Nephron progenitor cell (in vitro differentiated cells): ENCODE data around the gene SMIM41.

ENCODE experiments used
- DNase-seq: peaks from one replicate; pipeline ENCODE4 v3.0.0; 2021
- H3K27ac Mint-ChIP-seq: 2 replicates; pipeline ENCODE4 v1.8.0; 2021; ENCODE audit warnings: mild to moderate bottlenecking, moderate library complexity, mixed read lengths
- H3K27me3 Mint-ChIP-seq: 2 replicates; pipeline ENCODE4 v1.8.0; 2021; ENCODE audit warnings: mild to moderate bottlenecking, low read depth, mixed read lengths; ENCODE audit not compliant: poor library complexity
- H3K36me3 Mint-ChIP-seq: 2 replicates; pipeline ENCODE4 v1.8.0; 2021; ENCODE audit warnings: low read depth, mixed read lengths
- H3K4me1 Mint-ChIP-seq: 2 replicates; pipeline ENCODE4 v1.8.0; 2021; ENCODE audit warnings: mixed read lengths
- H3K4me3 Mint-ChIP-seq: 2 replicates; pipeline ENCODE4 v1.8.0; 2021; ENCODE audit warnings: mild to moderate bottlenecking, moderate library complexity, mixed read lengths
- H3K9me3 Mint-ChIP-seq: 2 replicates; pipeline ENCODE4 v1.8.0; 2021; ENCODE audit warnings: mild to moderate bottlenecking, moderate library complexity, mixed read lengths
- TF ChIP-seq, protein P1 (sequence below): fragments of 200-600 bp; sonication (generic); IDR thresholded peaks from 2 replicates; pipeline ENCODE4 v1.5.0; 2021; ENCODE audit warnings: antibody characterized with exemption

Gene SMIM41

DNA sequence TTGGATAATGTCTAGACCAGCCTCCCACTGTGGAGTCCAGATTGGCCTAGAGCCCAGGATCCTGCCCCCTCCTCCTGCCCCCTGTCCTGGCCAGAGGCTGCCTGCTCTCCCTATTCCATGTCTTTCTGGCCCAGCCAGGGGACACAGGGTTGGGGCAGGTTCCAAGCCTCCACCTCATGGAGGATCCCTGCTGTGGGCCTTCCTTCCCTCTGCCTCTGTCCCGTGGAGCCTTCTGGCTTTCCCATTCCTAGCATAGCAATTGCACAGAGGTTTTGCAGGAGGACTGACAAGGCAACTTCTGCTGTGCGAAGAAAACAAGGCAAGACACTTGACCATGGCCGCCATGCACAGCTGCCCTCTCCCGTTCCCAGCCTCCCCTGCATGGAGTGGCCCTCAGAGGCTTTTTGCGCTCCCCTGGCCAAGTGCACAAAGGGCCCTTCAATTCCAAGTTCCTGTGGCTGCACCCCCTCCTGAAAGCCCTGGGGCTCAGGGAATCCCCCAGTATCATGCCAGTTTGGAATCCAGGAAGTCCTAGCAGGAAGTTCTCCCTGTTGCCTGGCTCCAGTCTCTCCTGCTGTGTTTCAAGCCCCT, 70.2 kb downstream of the SMIM41 start:
- no peak overlapping the region for H3K4me3 Mint-ChIP-seq
- peaks cover 6% of the 10 kb centered on the region for H3K27me3 Mint-ChIP-seq
- TF ChIP-seq, protein P1, sequence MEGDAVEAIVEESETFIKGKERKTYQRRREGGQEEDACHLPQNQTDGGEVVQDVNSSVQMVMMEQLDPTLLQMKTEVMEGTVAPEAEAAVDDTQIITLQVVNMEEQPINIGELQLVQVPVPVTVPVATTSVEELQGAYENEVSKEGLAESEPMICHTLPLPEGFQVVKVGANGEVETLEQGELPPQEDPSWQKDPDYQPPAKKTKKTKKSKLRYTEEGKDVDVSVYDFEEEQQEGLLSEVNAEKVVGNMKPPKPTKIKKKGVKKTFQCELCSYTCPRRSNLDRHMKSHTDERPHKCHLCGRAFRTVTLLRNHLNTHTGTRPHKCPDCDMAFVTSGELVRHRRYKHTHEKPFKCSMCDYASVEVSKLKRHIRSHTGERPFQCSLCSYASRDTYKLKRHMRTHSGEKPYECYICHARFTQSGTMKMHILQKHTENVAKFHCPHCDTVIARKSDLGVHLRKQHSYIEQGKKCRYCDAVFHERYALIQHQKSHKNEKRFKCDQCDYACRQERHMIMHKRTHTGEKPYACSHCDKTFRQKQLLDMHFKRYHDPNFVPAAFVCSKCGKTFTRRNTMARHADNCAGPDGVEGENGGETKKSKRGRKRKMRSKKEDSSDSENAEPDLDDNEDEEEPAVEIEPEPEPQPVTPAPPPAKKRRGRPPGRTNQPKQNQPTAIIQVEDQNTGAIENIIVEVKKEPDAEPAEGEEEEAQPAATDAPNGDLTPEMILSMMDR: no peak
- DNase-seq: no peak
- H3K27ac Mint-ChIP-seq: no peak overlapping the region
- peaks cover 10% of the 10 kb centered on the region for H3K4me1 Mint-ChIP-seq
- H3K9me3 Mint-ChIP-seq: no peaks in the 10 kb centered on the region
- no peaks in the 10 kb centered on the region for H3K36me3 Mint-ChIP-seq

DNA sequence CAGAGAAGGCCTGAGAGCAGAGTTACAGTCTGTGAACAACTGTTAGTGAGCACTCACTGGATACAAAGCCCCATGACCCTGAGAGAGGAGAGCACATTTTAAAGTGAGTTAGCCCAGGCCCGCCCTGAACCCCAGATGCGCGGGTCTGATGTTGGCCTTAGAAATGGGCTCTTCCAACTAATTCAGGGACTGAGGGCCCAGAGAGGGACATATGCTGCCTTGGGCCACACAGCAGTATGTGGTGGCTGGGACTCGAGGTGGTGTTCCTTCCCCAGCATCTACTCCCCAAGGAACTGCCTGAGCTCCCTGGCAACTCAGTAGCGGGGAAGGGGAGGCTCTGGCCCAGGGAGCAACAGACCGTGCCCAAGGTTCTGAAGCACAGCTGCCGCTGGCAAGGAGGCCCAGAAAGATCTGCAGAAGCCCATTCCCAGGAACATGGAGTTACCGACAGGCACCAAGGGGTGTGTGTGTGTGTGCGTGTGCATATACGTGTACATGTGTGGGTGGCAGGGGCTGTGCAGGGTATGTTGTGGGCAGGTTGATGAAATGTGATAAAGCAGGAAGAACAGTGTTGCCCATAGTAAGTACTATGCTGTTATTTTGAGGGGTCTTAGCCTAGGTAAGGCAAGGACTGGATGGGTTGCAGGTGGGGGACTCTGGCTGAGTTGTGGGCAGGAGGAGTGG, 71.8 kb downstream of the SMIM41 start:
- no peaks in the 10 kb centered on the region for H3K36me3 Mint-ChIP-seq
- TF ChIP-seq, protein P1: no peak
- peaks cover 12% of the 10 kb centered on the region for H3K27me3 Mint-ChIP-seq
- DNase-seq: no peak
- peak overlapping the region; percentile 56 for H3K4me3 Mint-ChIP-seq
- H3K27ac Mint-ChIP-seq: no peak overlapping the region
- peaks cover under 1% of the 10 kb centered on the region for H3K4me1 Mint-ChIP-seq
- no peaks in the 10 kb centered on the region for H3K9me3 Mint-ChIP-seq

DNA sequence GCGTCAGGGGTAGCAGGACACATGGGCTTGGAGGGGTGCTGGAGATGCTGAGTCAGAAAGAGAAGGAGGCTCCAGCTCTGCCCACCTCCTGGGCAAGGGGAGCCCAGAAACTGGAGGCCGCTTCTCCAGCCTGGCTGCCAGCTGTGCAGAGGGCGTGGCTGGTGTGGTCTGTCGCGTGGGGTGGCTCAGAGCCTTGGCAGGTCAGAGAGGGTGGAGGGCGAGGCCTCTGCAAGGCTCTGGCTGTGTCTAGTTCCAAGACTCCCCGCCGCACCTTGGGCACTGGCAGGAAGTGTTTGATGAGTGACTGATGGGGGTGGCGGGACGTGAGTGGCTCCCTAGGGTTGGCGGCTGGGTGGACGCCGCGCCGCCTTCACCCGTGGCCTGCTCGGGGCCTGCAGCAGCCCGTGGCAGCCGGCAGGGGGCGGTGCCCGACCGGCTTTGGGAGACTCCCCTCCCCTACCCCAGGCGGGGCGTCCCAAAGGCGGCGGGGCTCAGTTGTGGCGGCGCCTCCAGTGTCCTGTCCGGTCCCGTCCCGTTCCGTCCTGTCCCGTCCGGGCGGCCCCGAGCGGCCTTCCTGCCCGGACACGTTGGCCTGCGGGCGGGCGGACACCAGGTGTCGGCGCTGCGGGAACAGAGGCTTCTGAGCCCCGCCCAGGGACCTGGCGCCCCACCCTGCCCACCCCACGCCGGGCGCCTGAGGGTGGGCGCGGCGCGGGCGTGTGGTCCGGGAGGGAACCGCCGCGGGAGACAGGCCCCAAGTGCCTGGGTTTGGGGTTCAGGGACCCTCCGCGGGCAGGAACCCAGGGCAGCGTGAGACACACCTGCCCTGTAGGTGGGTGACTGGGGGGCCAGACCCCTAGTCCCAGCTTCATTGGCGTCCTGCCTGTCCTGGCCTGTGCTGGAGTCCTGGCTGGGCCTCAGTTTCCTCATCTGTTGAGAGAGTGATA, 72.6 kb downstream of the SMIM41 start:
- peak; percentile 85 for DNase-seq
- TF ChIP-seq, protein P1: peak; percentile 86
- Mint-ChIP-seq H3K27ac (no peak overlapping the region), H3K4me1 (no peaks in the 10 kb centered on the region), H3K36me3 (no peaks in the 10 kb centered on the region), H3K9me3 (no peaks in the 10 kb centered on the region), H3K27me3 (peaks cover 12% of the 10 kb centered on the region), H3K4me3 (peak overlapping the region; percentile 56)

DNA sequence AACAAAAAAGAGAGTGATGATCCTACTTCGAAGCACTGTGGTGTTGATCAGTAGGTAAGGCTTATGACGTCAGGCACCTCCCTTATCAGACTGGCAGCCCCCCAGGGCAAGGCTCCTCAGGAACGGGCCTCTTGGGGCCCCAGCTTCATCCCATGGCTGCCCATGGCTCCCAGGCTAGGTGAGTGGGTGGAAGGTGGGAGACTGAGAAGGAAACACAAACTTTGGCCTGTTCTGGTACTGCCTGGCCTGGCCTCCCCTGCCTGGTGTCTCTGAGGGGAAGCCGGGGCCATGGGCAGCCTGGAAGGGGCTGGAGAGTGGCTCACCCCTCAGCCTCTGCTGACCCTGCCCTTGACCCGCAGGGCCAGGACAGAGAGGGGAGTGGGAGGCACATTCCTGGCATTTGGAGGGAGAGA, 73.4 kb downstream of the SMIM41 start:
- no peak for DNase-seq
- H3K36me3 Mint-ChIP-seq: no peaks in the 10 kb centered on the region
- H3K27me3 Mint-ChIP-seq: peaks cover 12% of the 10 kb centered on the region
- no peaks in the 10 kb centered on the region for H3K4me1 Mint-ChIP-seq
- no peaks in the 10 kb centered on the region for H3K9me3 Mint-ChIP-seq
- TF ChIP-seq, protein P1: no peak
- H3K4me3 Mint-ChIP-seq: peak overlapping the region; percentile 11
- H3K27ac Mint-ChIP-seq: no peak overlapping the region

DNA sequence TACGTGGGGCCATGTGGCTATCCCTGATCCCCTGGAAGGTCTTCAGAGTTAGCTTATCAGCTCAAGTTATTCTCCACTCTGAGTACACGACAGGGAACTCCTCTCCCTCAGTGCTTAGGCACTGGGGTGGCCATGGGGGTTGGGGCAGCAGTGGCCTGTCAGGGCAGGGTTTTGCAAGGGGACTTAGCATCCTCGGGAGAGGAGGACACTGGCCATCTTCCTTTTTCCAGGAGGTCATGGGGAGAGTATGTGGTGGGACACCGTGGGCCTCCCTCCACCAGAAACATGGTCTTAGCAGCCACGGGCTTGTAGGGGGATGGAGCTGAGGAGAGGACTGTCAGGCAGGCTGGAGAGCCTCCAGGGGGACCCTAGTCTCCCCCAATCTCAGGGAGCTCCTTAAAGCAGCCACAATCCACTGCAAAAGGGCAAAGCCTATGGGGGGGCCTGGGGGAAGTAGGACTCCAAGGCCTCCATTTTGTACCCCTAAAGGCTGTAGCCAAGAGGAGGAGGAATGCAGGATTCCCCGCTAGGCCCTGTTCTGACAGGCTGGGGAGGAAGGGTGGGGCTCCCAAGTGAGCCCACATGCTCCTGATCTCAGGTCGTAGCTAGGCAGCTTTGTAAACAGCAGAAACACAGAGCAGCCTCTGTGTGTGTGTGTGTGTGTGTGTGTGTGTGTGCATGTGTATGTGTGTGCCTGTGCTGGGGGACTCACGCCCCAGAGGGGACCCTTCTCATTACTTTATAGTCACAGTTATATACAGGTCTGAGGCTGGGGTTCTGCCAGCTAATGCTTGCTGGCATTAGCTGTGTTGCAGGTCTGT, 75.8 kb downstream of the SMIM41 start:
- no peak for DNase-seq
- TF ChIP-seq, protein P1: no peak
- Mint-ChIP-seq H3K27ac (no peak overlapping the region), H3K27me3 (peaks cover 16% of the 10 kb centered on the region), H3K4me3 (no peak overlapping the region), H3K4me1 (no peaks in the 10 kb centered on the region), H3K36me3 (no peaks in the 10 kb centered on the region), H3K9me3 (peaks cover 3% of the 10 kb centered on the region)
